ENCODE measurements around the gene GATA6.

Gene GATA6

GRCh38 chr18:22167091-22167470 is 2.3 kb upstream of the GATA6 start:
- no peak for DNase-seq

- no peak for DNase-seq
Measured at GRCh38 chr18:22167471-22168241, 1.7 kb upstream of the GATA6 start.

- no peak for DNase-seq
Measured at GRCh38 chr18:22168360-22168921, 948 bp upstream of the GATA6 start.

- no peak for DNase-seq
Measured at GRCh38 chr18:22169889-22170420, 566 bp downstream of the GATA6 start.

GRCh38 chr18:22170421-22171257 is 1.2 kb downstream of the GATA6 start:
- DNase-seq, result no peak

- DNase-seq, result no peak
Measured at GRCh38 chr18:22171258-22172119, 2.1 kb downstream of the GATA6 start.

- no peak for DNase-seq
Measured at GRCh38 chr18:22172120-22172582, 2.8 kb downstream of the GATA6 start.

GRCh38 chr18:22172594-22173049 is 3.2 kb downstream of the GATA6 start:
- DNase-seq, result no peak

GRCh38 chr18:22173221-22173927 is 4.0 kb downstream of the GATA6 start:
- DNase-seq, result no peak

GRCh38 chr18:22173928-22174301 is 4.5 kb downstream of the GATA6 start:
- no peak for DNase-seq

- no peak for DNase-seq
Measured at GRCh38 chr18:22174341-22175145, 5.2 kb downstream of the GATA6 start.

- no peak for DNase-seq
Measured at GRCh38 chr18:22175346-22175745, 6.0 kb downstream of the GATA6 start.

- DNase-seq, result no peak
Measured at GRCh38 chr18:22176420-22177326, 7.3 kb downstream of the GATA6 start.

- no peak for DNase-seq
Measured at GRCh38 chr18:22177327-22177871, 8.0 kb downstream of the GATA6 start.

- no peak for DNase-seq
Measured at GRCh38 chr18:22179174-22179573, 9.8 kb downstream of the GATA6 start.

- DNase-seq, result no peak
Measured at GRCh38 chr18:22179631-22180030, 10.2 kb downstream of the GATA6 start.

- no peak for DNase-seq
Measured at GRCh38 chr18:22180722-22181121, 11.3 kb downstream of the GATA6 start.

GRCh38 chr18:22182884-22183697 is 13.7 kb downstream of the GATA6 start:
- no peak for DNase-seq

All from NCI-H2081 treated with DMSO at 0.1 percent for 48 hours (cell line).